Stimulated activated CD4-positive, alpha-beta T cell treated with anti-CD3 and anti-CD28 coated beads, Interleukin-12 subunit alpha, Interleukin-12 subunit beta, amount 100 ng/mL, for 4 hours (primary cell): ENCODE measurements around the gene HPCAL1.

Experiments used
- DNase-seq: peaks from one replicate; pipeline ENCODE4 v3.0.0-alpha.2; 2020

Gene HPCAL1

GRCh38 chr2:10410001-10410822 is 107.5 kb downstream of the HPCAL1 start:
- DNase-seq: no peak

GRCh38 chr2:10410823-10411437 is 108.2 kb downstream of the HPCAL1 start:
- DNase-seq: no peak

GRCh38 chr2:10411557-10411956 is 108.9 kb downstream of the HPCAL1 start:
- no peak for DNase-seq

- no peak for DNase-seq
Observed at GRCh38 chr2:10412380-10412779, 109.7 kb downstream of the HPCAL1 start.

- no peak for DNase-seq
Observed at GRCh38 chr2:10413503-10413902, 110.8 kb downstream of the HPCAL1 start.

DNA sequence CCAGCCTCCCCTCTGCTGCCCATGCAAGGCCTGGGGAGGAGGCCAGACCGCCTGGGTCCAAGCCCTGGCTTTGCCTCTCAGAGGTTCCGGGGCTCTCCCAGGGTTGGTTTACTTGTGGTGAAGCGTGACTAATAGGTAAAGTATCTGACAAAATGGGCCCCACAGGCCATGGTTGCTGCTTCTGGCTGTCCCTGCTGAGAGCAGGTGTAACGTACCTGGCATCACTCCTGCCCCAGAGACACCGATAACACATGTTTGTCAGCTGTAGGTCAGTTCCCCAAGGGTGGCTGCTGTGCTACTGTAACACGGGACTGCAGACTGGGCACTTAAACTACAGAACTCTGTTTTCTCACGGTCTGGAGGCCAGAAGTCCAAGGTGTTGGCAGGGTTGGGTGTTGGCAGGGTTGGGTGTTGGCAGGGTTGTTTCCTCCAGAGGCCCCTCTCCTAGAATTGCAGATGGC is 111.3 kb downstream of the HPCAL1 start:
- DNase-seq: no peak

DNA sequence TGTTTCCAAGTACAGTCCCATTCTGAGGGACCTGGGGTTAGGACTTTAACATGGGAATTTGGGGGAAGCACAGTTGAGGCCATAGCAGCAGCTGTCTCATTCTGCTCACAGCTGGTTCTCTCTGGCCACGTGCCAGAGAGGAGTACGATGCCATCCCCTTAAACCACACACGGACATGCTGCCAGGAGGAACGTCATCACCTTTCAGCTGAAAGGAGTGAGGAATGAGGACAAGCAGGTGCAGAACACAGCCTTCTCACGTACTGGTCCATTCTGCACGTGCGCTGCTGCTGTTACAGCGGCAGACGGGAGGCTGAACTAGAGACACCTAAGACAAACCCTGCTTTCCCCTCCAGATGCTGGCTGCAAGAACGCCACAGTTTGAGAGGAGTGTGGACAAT is 111.9 kb downstream of the HPCAL1 start:
- DNase-seq: no peak

DNA sequence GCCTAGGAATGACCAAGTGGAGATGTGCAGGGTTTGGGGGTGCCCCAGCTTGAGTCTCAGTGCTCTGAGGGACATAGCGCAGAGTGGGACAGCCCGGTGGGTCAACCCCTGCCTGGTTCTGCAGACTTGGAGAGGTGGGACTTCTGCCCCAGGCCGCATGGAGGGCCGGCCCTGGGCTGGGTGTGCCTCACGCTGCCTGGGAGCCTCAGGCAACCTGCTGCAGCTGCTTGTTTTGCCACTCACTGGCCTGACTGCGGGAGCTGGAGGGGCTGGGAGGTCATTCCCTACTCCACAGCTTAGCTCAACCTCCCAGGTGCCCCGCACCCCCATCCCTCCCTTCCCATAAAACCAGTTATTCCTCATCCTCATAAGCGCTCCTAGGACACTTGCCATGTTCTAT is 112.3 kb downstream of the HPCAL1 start:
- no peak for DNase-seq

- DNase-seq: no peak
Observed at GRCh38 chr2:10415640-10416039, 112.9 kb downstream of the HPCAL1 start.

DNA sequence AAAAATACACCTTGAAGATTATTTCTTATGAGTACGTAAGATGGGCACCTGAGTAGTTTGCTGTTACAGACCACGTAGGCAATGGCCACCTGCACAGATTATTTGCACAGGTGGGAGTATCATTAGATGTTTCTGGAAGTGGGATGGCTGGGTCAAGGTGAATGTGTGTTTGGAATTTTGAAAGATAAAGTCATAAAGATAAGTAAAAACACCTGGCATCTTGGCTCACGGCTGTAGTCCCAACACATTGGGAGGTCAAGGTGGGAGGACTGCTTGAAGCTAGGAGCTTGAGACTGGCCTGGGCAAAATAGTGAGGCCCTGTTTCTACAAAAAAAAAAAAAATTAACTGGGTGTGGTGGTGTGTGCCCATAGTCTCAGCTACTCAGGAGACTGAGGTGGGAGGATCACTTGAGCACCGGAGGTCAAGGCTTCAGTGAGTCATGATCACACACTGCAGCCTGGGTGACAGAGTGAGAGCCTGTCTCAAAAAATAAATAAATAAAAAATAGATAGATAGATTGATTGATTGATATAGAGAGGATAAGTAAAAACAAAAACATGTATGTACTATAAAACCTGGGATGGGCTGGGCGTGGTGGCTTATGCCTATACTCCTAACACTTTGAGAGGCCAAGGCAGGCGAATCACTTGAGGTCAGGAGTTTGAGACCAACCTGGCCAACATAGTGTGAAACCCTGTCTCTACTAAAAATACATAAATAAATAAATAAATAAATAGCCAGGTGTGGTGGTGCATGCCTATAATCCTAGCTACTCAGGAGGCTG is 115.0 kb downstream of the HPCAL1 start:
- no peak for DNase-seq

DNA sequence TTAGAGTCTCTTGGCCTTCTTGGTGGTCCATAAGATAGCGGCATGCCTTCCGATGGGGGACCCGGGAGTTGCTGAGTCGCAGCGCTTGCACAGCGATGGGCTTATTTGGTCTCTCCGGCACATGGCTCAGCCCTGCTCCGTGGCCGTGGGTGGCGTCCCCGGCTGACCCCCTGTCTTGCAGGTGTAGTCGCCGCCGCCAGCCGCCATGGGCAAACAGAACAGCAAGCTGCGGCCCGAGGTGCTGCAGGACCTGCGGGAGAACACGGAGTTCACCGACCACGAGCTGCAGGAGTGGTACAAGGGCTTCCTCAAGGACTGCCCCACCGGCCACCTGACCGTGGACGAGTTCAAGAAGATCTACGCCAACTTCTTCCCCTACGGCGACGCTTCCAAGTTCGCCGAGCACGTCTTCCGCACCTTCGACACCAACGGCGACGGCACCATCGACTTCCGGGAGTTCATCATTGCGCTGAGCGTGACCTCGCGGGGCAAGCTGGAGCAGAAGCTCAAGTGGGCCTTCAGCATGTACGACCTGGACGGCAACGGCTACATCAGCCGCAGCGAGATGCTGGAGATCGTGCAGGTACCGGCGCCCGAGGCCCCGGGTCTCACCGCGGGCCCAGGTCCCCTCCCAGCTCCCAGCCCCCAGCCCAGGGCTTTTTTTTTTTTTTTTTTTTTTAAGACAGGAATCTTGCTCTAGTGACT is 117.0 kb downstream of the HPCAL1 start:
- DNase-seq: no peak

- no peak for DNase-seq
Observed at GRCh38 chr2:10422251-10422650, 119.5 kb downstream of the HPCAL1 start.

DNA sequence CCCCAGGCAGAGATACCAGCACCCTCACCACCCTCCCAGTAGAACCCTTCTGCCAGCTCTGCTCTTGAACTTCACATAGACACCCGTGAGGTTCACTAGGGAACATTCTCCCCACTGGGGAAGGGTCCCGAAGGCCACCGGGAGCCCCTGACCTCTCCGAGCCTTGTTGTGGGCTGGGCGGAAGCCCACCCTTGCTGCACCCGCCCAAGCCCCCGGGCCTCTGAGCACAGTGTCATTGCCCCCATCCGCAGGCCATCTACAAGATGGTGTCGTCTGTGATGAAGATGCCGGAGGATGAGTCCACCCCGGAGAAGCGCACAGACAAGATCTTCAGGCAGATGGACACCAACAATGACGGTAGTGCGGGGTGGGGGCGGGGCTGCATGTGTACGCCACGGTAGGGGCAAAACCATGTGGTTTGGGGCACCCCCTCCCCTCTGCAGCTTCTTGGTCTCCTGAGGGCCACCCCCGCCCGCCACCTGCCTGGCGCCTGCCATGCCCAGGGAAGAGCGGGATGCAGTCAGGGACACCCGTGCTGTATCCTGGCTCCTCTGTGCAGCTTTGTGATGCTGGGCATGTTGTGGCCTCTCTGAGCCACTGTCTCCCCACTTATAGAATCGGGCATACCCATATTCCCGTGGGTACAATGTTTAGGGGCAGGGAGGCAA is 120.2 kb downstream of the HPCAL1 start:
- no peak for DNase-seq

DNA sequence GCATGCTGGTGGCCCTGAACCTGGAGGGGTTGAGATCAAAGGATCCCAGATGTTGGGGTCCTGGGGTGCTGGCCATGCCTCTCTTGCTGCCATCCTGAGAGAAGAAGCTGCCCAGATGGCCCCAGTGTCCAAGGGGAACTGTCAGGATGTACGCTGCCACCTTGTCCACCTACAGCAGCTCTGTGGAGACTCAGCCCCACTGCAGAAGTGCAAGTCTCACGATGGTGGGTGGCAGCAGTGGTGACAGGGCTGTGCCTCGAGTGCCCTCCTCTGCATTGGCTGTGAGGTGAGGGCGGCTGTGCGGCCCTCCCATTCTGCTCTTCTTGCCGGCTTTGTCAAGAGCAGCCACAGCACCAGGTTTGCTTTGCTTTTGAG is 120.7 kb downstream of the HPCAL1 start:
- DNase-seq: no peak

GRCh38 chr2:10424051-10424450 is 121.3 kb downstream of the HPCAL1 start:
- DNase-seq: no peak

GRCh38 chr2:10424916-10425505 is 122.3 kb downstream of the HPCAL1 start:
- DNase-seq: no peak

DNA sequence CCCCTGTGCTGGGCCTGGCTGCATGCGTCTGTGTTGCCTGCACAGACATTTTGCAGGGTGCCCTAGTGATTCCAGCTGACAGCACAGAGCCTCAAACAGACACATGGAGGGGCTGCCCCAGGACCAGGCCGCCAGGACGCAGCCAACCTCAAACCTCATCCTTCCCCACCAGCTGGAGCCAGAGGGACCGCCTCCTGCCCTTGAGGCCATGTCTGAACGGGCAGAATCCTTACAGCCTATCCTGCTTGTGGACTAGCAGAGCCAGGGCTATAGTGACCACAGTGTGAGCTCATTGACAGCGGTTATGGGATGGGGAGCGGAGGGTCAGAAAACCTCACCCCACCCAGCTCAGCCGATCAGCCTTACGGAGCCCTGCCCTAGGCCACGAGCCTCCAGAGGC is 123.0 kb downstream of the HPCAL1 start:
- no peak for DNase-seq

- DNase-seq: no peak
Observed at GRCh38 chr2:10426726-10427617, 124.3 kb downstream of the HPCAL1 start.

DNA sequence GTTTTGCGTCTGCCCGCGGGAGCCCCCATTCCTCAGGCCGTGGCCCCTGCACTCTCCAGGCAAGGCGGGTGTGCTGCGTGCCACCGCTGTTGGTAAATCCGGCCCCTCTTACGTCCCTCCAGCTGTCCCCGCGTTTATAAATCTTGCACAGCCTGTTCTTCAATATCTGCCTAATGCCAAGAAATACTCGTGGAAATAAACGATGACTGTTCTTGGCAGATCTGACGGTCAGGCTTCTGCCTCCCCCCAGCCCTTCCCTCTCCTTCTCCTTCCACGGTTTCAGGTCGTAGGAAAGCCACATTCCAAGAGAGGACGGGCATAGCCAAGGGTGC is 124.9 kb downstream of the HPCAL1 start:
- DNase-seq: no peak

GRCh38 chr2:10428355-10428754 is 125.7 kb downstream of the HPCAL1 start:
- no peak for DNase-seq

- no peak for DNase-seq
Observed at GRCh38 chr2:10428924-10429323, 126.2 kb downstream of the HPCAL1 start.
